Gastroesophageal sphincter (tissue), 3 donors: ENCODE data around the gene PRICKLE4.

Experiments
- POLR2AphosphoS5 ChIP-seq: sonication (generic); formaldehyde crosslinking; IDR thresholded peaks from one replicate; pipeline ENCODE4 v1.6.1; 2017; ENCODE audit warnings: antibody characterized with exemption
- TF ChIP-seq, protein P1 (sequence below), 4 experiments: fragments of 200-600 bp in 2 of 4; fragments of 450-650 bp in 2 of 4; sonication (generic) in 1 of 4; IDR thresholded peaks; one replicate each; pipeline ENCODE4 v1.5.1; 2017 to 2019; ENCODE audit warnings: antibody characterized with exemption in 4 of 4, mild to moderate bottlenecking in 2 of 4, moderate library complexity in 2 of 4

GRCh38 chr6:41763470-41763869, 17.1 kb upstream of the PRICKLE4 start:
- TF ChIP-seq, protein P1, sequence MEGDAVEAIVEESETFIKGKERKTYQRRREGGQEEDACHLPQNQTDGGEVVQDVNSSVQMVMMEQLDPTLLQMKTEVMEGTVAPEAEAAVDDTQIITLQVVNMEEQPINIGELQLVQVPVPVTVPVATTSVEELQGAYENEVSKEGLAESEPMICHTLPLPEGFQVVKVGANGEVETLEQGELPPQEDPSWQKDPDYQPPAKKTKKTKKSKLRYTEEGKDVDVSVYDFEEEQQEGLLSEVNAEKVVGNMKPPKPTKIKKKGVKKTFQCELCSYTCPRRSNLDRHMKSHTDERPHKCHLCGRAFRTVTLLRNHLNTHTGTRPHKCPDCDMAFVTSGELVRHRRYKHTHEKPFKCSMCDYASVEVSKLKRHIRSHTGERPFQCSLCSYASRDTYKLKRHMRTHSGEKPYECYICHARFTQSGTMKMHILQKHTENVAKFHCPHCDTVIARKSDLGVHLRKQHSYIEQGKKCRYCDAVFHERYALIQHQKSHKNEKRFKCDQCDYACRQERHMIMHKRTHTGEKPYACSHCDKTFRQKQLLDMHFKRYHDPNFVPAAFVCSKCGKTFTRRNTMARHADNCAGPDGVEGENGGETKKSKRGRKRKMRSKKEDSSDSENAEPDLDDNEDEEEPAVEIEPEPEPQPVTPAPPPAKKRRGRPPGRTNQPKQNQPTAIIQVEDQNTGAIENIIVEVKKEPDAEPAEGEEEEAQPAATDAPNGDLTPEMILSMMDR (IDR thresholded peaks at IDR 0.05): no peak
- TF ChIP-seq POLR2AphosphoS5: no peak
